ENCODE results near the gene PYGB.

PYGB gene

DNA sequence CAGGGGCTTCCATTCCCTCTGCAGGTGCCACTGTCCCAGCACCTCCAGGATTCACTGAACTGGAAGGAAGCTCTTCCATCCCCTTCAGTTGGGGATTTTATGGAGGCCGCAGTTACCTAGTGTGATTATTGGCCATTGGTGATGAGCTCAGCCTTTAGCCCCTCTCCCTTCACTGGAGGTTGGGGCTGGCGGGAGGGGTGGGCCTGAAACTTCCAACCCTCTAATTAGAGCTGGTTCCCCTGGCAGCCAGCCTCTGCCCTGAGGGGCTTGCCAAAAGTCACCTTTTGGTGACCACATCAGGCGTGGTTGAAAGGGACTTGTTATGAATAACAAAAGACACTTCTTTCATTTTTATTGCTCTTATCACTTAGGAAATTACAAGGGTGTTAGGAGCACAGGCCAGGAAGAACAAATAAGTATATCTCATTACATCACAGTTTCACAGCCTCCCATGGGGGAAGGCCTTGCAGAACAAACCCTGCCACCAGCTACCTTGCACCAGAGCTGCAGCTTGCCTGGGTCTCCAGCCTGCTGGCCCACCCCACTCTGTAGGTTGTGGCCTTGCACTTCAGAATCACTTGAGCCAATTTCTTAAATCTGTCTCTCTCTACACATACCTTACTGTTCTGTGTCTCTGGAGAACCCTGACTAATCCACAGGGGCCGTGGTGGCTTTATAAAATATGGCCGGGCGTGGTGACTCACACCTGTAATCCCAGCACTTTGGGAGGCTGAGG, 5.0 kb downstream of the PYGB start:
- no peak for DNase-seq (ENCODE audit: low read depth)
- H3K4me3 ChIP-seq (ENCODE audit: low read depth, low read length) = no peak overlapping the region
- TF ChIP-seq, protein P1, sequence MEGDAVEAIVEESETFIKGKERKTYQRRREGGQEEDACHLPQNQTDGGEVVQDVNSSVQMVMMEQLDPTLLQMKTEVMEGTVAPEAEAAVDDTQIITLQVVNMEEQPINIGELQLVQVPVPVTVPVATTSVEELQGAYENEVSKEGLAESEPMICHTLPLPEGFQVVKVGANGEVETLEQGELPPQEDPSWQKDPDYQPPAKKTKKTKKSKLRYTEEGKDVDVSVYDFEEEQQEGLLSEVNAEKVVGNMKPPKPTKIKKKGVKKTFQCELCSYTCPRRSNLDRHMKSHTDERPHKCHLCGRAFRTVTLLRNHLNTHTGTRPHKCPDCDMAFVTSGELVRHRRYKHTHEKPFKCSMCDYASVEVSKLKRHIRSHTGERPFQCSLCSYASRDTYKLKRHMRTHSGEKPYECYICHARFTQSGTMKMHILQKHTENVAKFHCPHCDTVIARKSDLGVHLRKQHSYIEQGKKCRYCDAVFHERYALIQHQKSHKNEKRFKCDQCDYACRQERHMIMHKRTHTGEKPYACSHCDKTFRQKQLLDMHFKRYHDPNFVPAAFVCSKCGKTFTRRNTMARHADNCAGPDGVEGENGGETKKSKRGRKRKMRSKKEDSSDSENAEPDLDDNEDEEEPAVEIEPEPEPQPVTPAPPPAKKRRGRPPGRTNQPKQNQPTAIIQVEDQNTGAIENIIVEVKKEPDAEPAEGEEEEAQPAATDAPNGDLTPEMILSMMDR (conservative IDR thresholded peaks at IDR 0.05; ENCODE audit: low read depth, low read length) = no peak

DNA sequence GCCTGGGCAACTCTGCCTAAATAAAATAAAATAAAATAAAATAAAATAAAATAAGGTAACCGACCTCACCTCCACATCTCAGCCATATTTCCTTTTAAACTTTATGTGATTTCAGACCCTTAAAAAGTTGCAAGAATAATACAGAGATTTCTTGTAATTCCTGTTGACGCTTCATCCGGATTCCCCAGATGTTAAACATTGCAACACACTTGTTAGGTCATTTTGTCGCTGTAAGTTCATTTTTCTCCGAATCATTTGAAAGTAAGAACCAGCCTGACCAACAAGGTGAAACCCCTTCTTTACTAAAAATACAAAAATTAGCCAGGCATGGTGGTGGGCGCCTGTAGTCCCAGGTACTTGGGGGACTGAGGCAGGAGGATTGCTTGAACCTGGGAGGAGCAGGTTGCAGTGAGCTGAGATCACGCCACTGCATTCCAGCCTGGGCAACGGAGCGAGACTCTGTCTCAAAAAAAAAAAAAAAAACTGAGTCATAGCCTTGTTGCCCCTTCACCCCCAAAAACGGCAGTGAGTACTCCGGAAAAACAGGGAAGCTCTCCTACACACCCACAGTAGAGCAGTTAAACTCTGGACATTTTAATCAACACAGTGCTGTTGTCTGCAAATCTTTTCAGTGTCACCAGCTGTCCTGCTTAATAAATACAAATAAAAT, 5.9 kb downstream of the PYGB start:
- no peak overlapping the region for H3K4me3 ChIP-seq (ENCODE audit: low read depth, low read length)
- TF ChIP-seq, protein P1 (conservative IDR thresholded peaks at IDR 0.05; ENCODE audit: low read depth, low read length) = no peak

DNA sequence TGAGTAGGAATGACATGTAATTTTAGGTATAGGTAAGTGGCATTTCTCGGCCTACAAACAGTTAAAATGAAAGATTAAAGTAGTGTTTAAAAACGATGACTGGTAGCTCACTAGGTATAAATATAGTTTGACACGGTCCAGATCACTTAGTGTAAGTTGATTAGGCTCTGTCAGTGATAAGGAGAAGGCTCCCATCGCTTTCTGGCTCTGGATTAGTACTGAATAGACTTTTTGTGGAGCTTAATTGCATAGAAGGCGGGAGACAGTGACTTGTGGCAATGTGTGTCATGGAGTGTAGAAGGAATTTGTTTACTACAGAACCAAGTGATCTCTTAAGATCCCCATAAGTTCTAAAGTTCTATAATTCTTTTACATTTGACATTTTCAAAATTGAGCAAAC, 6.7 kb downstream of the PYGB start:
- no peak for DNase-seq (ENCODE audit: low read depth)
- no peak overlapping the region for H3K4me3 ChIP-seq (ENCODE audit: low read depth, low read length)
- TF ChIP-seq, protein P1 (conservative IDR thresholded peaks at IDR 0.05; ENCODE audit: low read depth, low read length) = no peak

More for the DNA sequence above, 5.9 kb downstream of the PYGB start:
- peak; percentile 40 for DNase-seq (ENCODE audit: low read depth)

DNA sequence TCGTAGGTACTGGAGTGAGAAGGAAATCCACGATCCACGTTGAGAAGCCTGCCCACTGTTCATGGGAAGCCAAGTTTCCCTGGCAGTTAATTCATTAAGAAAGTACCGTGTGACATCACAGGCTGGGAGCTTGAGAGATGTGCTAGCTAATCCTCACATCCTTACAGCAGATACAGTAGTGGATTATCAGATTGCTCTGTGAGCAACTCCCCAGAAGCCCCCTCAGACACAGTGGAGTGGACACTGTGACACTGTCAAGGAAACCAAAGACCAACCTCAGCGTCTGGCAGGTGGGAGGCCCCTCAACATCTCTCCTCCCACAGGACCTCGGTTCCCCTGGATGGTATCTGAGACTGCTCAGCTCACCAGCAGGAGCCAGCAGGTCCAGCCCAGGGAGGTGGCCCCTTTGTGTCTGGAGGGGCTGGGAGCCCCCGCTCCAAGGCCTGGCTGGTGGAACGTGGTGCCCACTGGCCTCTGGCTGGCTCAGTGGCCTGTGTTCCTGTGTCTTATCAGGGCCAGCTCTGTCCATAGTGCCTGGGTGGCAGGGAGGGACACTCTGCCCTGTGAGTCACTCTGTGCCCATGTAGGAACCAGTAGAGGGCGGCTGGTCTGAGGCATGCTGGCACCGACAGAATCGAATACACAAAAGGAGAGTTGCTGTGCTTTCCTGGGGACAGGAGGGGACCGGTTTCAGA, 7.2 kb downstream of the PYGB start:
- no peak for DNase-seq (ENCODE audit: low read depth)
- TF ChIP-seq, protein P1 (conservative IDR thresholded peaks at IDR 0.05; ENCODE audit: low read depth, low read length) = no peak
- H3K4me3 ChIP-seq (ENCODE audit: low read depth, low read length) = no peak overlapping the region

DNA sequence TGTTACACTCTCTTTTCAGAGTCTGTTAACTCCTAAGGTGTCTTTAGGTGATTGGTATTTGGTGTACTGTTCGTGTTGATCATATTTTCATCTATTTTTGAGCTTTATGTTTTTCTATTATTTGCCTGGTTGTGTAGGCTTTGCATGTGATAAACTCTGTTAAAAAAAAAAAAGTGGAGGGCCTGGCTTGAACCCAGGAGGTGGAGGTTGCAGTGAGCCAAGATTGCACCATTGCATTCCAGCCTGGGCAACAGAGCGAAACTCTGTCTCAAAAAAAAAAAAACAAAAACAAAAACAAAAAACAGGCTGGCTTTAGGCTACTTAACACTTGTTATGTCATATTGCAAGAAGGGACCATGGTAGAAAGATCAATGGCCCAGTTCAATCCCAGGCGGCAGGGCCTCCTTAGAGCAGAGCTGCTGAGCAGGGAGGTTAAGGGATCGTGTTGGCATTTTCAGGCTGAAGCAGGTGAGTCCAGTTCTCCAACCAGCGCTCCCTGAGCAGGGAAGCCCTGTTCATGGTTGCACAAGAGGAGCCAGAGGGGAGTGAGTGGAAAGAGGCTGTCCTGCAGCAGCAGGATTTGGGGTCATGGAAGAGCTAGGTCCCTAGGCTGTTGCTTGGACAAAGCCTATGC, 8.5 kb downstream of the PYGB start:
- H3K4me3 ChIP-seq (ENCODE audit: low read depth, low read length) = no peak overlapping the region
- TF ChIP-seq, protein P1 (conservative IDR thresholded peaks at IDR 0.05; ENCODE audit: low read depth, low read length) = no peak

DNA sequence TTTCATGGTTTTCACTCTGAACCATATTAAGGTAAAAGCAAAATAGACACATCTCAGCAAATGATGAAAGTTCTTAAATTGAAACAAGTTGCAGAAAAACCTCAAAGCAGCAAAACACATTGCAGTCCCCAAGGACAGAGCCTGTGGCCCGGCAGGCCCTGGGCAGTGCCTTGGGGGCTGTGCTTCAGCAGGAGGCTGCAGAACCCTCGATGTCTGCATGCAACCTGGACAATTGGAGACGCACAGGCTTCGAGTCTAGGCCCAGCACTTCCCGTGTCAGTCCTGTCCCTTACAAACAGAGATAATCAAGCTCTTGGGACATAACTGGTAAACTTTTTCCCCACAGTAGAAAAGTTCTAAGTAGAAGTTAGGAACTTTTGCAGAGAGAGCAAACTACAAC, 9.2 kb downstream of the PYGB start:
- H3K4me3 ChIP-seq (ENCODE audit: low read depth, low read length) = no peak overlapping the region
- TF ChIP-seq, protein P1 (conservative IDR thresholded peaks at IDR 0.05; ENCODE audit: low read depth, low read length) = no peak
- no peak for DNase-seq (ENCODE audit: low read depth)

More for the DNA sequence above, 8.5 kb downstream of the PYGB start:
- peak; percentile 37 for DNase-seq (ENCODE audit: low read depth)
